ENCODE measurements around the gene KIAA1958.

Gene KIAA1958

DNA sequence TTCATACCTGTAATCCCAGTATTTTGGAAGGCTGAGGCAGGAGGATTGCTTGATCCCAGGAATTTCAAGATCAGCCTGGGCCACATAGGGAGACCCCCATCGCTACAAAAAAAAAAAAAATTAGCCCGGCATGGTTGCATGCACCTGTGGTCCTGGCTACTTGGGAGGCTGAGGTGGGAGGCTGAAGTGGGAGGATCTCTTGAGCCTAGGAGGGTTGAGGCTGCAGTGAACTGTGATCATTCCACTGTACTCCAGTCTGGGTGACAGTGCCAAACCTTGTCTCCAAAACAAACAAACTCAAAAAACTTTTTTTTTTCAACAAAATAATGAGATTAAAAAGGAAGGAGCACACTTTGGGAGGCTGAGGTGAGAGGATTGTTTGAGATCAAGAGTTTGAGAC is 14.2 kb downstream of the KIAA1958 start:
- no peak for TF ChIP-seq CTCF (IDR thresholded peaks at IDR 0.05; ENCODE audit: insufficient read depth, low read length, poor library complexity, severe bottlenecking)
- no peak for DNase-seq (ENCODE audit: extremely low read depth, insufficient read length)
- Histone ChIP-seq H3K4me3 (replicated peaks; ENCODE audit: low read depth, low read length) (no peak overlapping the region), H3K27me3 (replicated peaks; ENCODE audit: control insufficient read depth, insufficient read depth, low read length) (no peaks in the 10 kb centered on the region), H3K36me3 (ENCODE audit: control insufficient read depth, insufficient read depth, low read length) (no peaks in the 10 kb centered on the region)

GRCh38 chr9:112501287-112501686 is 14.7 kb downstream of the KIAA1958 start:
- no peak for TF ChIP-seq CTCF (IDR thresholded peaks at IDR 0.05; ENCODE audit: insufficient read depth, low read length, poor library complexity, severe bottlenecking)
- DNase-seq (ENCODE audit: extremely low read depth, insufficient read length), result no peak
- Histone ChIP-seq H3K27me3 (replicated peaks; ENCODE audit: control insufficient read depth, insufficient read depth, low read length) (no peaks in the 10 kb centered on the region), H3K4me3 (replicated peaks; ENCODE audit: low read depth, low read length) (no peak overlapping the region), H3K36me3 (ENCODE audit: control insufficient read depth, insufficient read depth, low read length) (no peaks in the 10 kb centered on the region)

DNA sequence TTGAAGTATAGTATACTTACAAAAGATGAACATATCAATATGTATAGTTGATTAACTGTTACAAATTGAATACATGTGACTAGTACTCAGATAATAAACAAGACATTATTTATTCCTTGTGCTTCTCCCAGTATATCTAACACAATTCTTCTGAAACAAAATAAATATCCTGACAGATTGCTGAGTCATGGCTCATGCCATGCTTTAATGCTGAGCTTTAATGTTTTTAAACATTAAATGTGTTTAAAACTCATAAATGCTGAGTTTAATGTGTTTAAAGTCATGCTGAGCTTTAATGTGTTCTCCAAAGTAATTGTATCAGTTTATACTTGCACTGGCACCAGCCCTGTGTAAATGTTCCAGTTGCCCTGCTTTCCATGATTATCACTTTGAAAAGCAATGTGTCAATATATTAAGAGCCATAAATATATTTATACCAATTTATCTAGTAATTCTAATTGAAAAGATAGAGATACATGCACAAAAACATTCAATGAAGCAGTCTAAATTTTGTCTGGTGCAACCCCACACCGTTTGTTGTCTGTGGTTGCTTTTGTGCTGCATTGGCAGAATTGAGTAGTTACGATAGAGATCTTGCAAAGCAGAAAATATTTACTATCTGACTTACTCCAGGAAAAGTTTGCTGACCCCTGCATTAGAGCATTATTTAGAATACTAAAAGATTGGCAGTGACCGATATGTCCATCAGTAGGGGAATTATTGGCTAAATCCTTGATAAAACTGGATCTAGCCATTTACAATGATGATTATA is 15.7 kb downstream of the KIAA1958 start:
- no peak for DNase-seq (ENCODE audit: extremely low read depth, insufficient read length)
- Histone ChIP-seq H3K4me3 (replicated peaks; ENCODE audit: low read depth, low read length) (no peak overlapping the region), H3K36me3 (ENCODE audit: control insufficient read depth, insufficient read depth, low read length) (no peaks in the 10 kb centered on the region), H3K27me3 (replicated peaks; ENCODE audit: control insufficient read depth, insufficient read depth, low read length) (no peaks in the 10 kb centered on the region)
- TF ChIP-seq CTCF (IDR thresholded peaks at IDR 0.05; ENCODE audit: insufficient read depth, low read length, poor library complexity, severe bottlenecking), result no peak

DNA sequence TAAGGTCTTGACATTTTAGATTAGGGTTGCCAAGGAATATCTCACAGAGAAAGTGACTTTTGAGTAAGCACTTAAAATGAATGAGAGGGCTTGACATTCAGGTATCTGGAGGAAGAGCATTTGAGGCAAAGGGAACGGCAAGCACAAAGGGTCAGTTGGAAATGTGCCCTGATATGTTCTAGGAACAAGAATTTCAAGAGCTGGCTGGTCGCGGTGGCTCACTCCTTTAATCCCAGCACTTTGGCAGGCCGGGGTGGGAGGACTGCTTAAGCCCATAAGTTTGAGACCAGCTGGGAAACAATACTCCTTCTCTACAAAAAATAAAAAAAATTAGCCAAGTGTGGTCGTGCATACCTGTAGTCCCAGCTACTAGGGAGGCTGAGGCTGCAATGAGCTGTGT is 16.5 kb downstream of the KIAA1958 start:
- no peak for TF ChIP-seq CTCF (IDR thresholded peaks at IDR 0.05; ENCODE audit: insufficient read depth, low read length, poor library complexity, severe bottlenecking)
- Histone ChIP-seq H3K4me3 (replicated peaks; ENCODE audit: low read depth, low read length) (no peak overlapping the region), H3K36me3 (ENCODE audit: control insufficient read depth, insufficient read depth, low read length) (no peaks in the 10 kb centered on the region), H3K27me3 (replicated peaks; ENCODE audit: control insufficient read depth, insufficient read depth, low read length) (no peaks in the 10 kb centered on the region)
- no peak for DNase-seq (ENCODE audit: extremely low read depth, insufficient read length)

GRCh38 chr9:112505086-112505485 is 18.5 kb downstream of the KIAA1958 start:
- no peak for TF ChIP-seq CTCF (IDR thresholded peaks at IDR 0.05; ENCODE audit: insufficient read depth, low read length, poor library complexity, severe bottlenecking)
- no peak for DNase-seq (ENCODE audit: extremely low read depth, insufficient read length)
- Histone ChIP-seq H3K27me3 (replicated peaks; ENCODE audit: control insufficient read depth, insufficient read depth, low read length) (no peaks in the 10 kb centered on the region), H3K36me3 (ENCODE audit: control insufficient read depth, insufficient read depth, low read length) (no peaks in the 10 kb centered on the region), H3K4me3 (replicated peaks; ENCODE audit: low read depth, low read length) (no peak overlapping the region)

GRCh38 chr9:112505607-112506006 is 19.0 kb downstream of the KIAA1958 start:
- no peak for DNase-seq (ENCODE audit: extremely low read depth, insufficient read length)
- Histone ChIP-seq H3K4me3 (replicated peaks; ENCODE audit: low read depth, low read length) (no peak overlapping the region), H3K27me3 (replicated peaks; ENCODE audit: control insufficient read depth, insufficient read depth, low read length) (no peaks in the 10 kb centered on the region), H3K36me3 (ENCODE audit: control insufficient read depth, insufficient read depth, low read length) (no peaks in the 10 kb centered on the region)
- TF ChIP-seq CTCF (IDR thresholded peaks at IDR 0.05; ENCODE audit: insufficient read depth, low read length, poor library complexity, severe bottlenecking), result no peak

Measured in GM06990 (cell line).